Measurements from ENCODE around the gene NKAIN1.

GRCh38 chr1:31159869-31160611 is 79.6 kb downstream of the NKAIN1 start:
- TF ChIP-seq, protein P1, sequence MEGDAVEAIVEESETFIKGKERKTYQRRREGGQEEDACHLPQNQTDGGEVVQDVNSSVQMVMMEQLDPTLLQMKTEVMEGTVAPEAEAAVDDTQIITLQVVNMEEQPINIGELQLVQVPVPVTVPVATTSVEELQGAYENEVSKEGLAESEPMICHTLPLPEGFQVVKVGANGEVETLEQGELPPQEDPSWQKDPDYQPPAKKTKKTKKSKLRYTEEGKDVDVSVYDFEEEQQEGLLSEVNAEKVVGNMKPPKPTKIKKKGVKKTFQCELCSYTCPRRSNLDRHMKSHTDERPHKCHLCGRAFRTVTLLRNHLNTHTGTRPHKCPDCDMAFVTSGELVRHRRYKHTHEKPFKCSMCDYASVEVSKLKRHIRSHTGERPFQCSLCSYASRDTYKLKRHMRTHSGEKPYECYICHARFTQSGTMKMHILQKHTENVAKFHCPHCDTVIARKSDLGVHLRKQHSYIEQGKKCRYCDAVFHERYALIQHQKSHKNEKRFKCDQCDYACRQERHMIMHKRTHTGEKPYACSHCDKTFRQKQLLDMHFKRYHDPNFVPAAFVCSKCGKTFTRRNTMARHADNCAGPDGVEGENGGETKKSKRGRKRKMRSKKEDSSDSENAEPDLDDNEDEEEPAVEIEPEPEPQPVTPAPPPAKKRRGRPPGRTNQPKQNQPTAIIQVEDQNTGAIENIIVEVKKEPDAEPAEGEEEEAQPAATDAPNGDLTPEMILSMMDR (IDR thresholded peaks at IDR 0.05) = no peak
- TF ChIP-seq POLR2A (IDR thresholded peaks at IDR 0.05) = no peak

Data from esophagus squamous epithelium (tissue), 4 donors.